Stimulated activated naive CD8-positive, alpha-beta T cell treated with anti-CD3 and anti-CD28 coated beads, Interleukin-15, Interleukin-2, amounts not matched to agents 100 U/mL and 50 U/mL, for 24 hours (primary cell): ENCODE results near the gene UBR4.
"Not testable (repeated sequence)": the region's sequence is repeated elsewhere in the genome, so short reads cannot be mapped to it uniquely, and the experiment has no call there.

Experiments used
- ATAC-seq: fragments of 150-1000 bp; cut with Tn5 transposase; one replicate; pipeline ENCODE4 v1.10.0; 2021
- DNase-seq: peaks from one replicate; pipeline ENCODE4 v3.0.0; 2021

Gene UBR4

GRCh38 chr1:19209990-19210771, at the start of gene UBR4:
TSS of gene UBR4 (minus strand) at chr1:19210266. CDS start at chr1:19210248, 18 bp downstream.
- DNase-seq, result peak; percentile 99
- ATAC-seq, result peak; percentile 84

GRCh38 chr1:19258353-19258752, 48.3 kb upstream of the UBR4 start:
- no peak for DNase-seq
- no peak for ATAC-seq

- DNase-seq, result peak; percentile 34
- peak; percentile 57 for ATAC-seq
Observed at GRCh38 chr1:19257178-19257914, 47.3 kb upstream of the UBR4 start.

GRCh38 chr1:19256301-19256700, 46.2 kb upstream of the UBR4 start:
- DNase-seq, ATAC-seq: not testable (repeated sequence)

- DNase-seq, result no peak
- no peak for ATAC-seq
Observed at GRCh38 chr1:19255288-19255687, 45.2 kb upstream of the UBR4 start.

GRCh38 chr1:19254416-19254815, 44.4 kb upstream of the UBR4 start:
- ATAC-seq, result no peak
- DNase-seq, result no peak

- DNase-seq (peak; percentile 96), ATAC-seq (peak; percentile 94)
Observed at GRCh38 chr1:19251305-19252196, 41.5 kb upstream of the UBR4 start, which contains the start of the genes EMC1 and MRTO4. TSS of gene EMC1 (minus strand) at chr1:19251524. CDS start at chr1:19251509, 15 bp downstream. TSS of gene MRTO4 (plus strand) at chr1:19251805. CDS start at chr1:19251836, 31 bp downstream.

- no peak for ATAC-seq
- DNase-seq, result peak; percentile 22
Observed at GRCh38 chr1:19250629-19251304, 40.7 kb upstream of the UBR4 start.

GRCh38 chr1:19240673-19241538, 30.8 kb upstream of the UBR4 start:
- DNase-seq, result peak; percentile 79
- ATAC-seq, result peak; percentile 85

- no peak for ATAC-seq
- no peak for DNase-seq
Observed at GRCh38 chr1:19239876-19240275, 29.8 kb upstream of the UBR4 start.

- ATAC-seq, result no peak
Observed at GRCh38 chr1:19234224-19234623, 24.2 kb upstream of the UBR4 start.

GRCh38 chr1:19232524-19232846, 22.4 kb upstream of the UBR4 start:
- DNase-seq (no peak), ATAC-seq (no peak)

More at GRCh38 chr1:19234224-19234623, 24.2 kb upstream of the UBR4 start:
- DNase-seq, result no peak

- ATAC-seq, DNase-seq: not testable (repeated sequence)
Observed at GRCh38 chr1:19231736-19232523, 21.9 kb upstream of the UBR4 start.

- DNase-seq (no peak), ATAC-seq (no peak)
Observed at GRCh38 chr1:19229828-19230325, 19.8 kb upstream of the UBR4 start.

GRCh38 chr1:19229229-19229628, 19.2 kb upstream of the UBR4 start:
- ATAC-seq, result no peak
- no peak for DNase-seq

GRCh38 chr1:19222979-19223824, 13.1 kb upstream of the UBR4 start:
- no peak for ATAC-seq
- DNase-seq, result no peak

- DNase-seq (no peak), ATAC-seq (no peak)
Observed at GRCh38 chr1:19222573-19222972, 12.5 kb upstream of the UBR4 start.

- no peak for ATAC-seq
Observed at GRCh38 chr1:19220991-19221390, 10.9 kb upstream of the UBR4 start.

More at GRCh38 chr1:19220991-19221390, 10.9 kb upstream of the UBR4 start:
- DNase-seq, result no peak
